Stimulated activated CD4-positive, alpha-beta T cell treated with anti-CD3 and anti-CD28 coated beads, TNF-alpha, amount 100 ng/mL, for 24 hours (primary cell): Measurements from ENCODE around the gene CLDN24.

Source experiments
- DNase-seq, 3 experiments: peaks; one replicate each; pipeline ENCODE4 v3.0.0-alpha.2; 2020; ENCODE audit warnings: low read depth in 3 of 3

Gene CLDN24

GRCh38 chr4:183284258-183284785, 37.9 kb downstream of the CLDN24 start:
- DNase-seq: no peak

GRCh38 chr4:183276106-183276505, 46.1 kb downstream of the CLDN24 start:
- DNase-seq: no peak

DNA sequence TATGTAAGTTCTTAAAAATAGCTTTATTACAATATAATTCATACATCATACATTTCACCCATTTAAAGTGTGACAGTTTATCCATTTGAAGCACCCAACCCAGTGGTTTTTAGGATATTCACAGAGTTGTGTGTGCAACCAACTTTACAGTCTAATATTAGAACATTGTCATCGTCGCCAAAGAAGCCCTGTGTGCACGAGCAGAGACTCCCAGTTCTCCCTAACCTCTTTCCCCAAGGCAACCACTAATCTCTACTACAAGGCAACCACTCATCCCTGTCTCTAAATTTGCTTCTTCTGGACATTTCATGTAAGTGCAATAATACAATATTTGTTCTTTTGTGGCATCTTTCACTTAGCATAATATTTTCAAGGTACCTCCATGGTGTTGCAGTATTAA, 49.8 kb downstream of the CLDN24 start:
- DNase-seq: no peak
